ENCODE results near the gene HNRNPDL. TPM values are rescaled to one million over a fixed set of nuclear protein-coding genes. Genes with fewer than 3 reads are reported as not detected.
"Not testable (repeated sequence)": the region's sequence is repeated elsewhere in the genome, so short reads cannot be mapped to it uniquely, and the experiment has no call there.

HNRNPDL gene
- total RNA-seq, 1 experiment from 2014 or later: 472 TPM

GRCh38 chr4:82479562-82479961 is 49.3 kb upstream of the HNRNPDL start:
- Histone ChIP-seq H2BK120ac (ENCODE audit: low read depth, low read length, poor library complexity, severe bottlenecking) (no peak overlapping the region), H3K79me1 (ENCODE audit: insufficient read depth, low read depth, low read length, poor library complexity, severe bottlenecking) (no peaks in the 10 kb centered on the region), H3K9me3 (ENCODE audit: control insufficient read depth, low read depth, low read length) (no peaks in the 10 kb centered on the region), H3K18ac (ENCODE audit: insufficient read length, low read depth, low read length) (no peak overlapping the region), H2BK5ac (ENCODE audit: insufficient read length, low read length) (no peak overlapping the region), H3T11ph (ENCODE audit: low read length) (no peak overlapping the region), H2AFZ (ENCODE audit: low read length) (no peak overlapping the region), H3K4me2 (ENCODE audit: insufficient read depth, insufficient read length, low read length) (no peak overlapping the region), H3K4ac (ENCODE audit: low read depth, low read length) (no peak overlapping the region), H2BK15ac (ENCODE audit: low read depth, low read length) (no peak overlapping the region), H3K14ac (ENCODE audit: insufficient read depth, low read length) (no peak overlapping the region), H2AK5ac (ENCODE audit: insufficient read length, low read length) (no peak overlapping the region), H3K27me3 (ENCODE audit: insufficient read depth, low read length) (no peaks in the 10 kb centered on the region), H4K8ac (replicated peaks; ENCODE audit: insufficient read length, low read depth, low read length) (no peak overlapping the region), H3K23ac (ENCODE audit: insufficient read length, low read depth, low read length) (no peak overlapping the region), H2BK20ac (ENCODE audit: low read depth, low read length, poor library complexity, severe bottlenecking) (no peak overlapping the region), H3K23me2 (ENCODE audit: insufficient read length, low read depth, low read length, poor library complexity, severe bottlenecking) (no peaks in the 10 kb centered on the region), H3K27ac (ENCODE audit: insufficient read length, low read depth, low read length) (no peak overlapping the region), H4K20me1 (ENCODE audit: control insufficient read depth, insufficient read depth, insufficient read length) (no peaks in the 10 kb centered on the region), H4K5ac (ENCODE audit: insufficient read length, low read depth, low read length) (no peak overlapping the region), H3K79me2 (ENCODE audit: insufficient read depth, low read length) (no peaks in the 10 kb centered on the region), H3K9ac (ENCODE audit: extremely low read depth, insufficient read length, low read length) (no peak overlapping the region), H4K91ac (ENCODE audit: insufficient read length, low read depth, low read length) (no peak overlapping the region), H2BK12ac (ENCODE audit: insufficient read length, low read depth, low read length) (no peak overlapping the region), H3K56ac (ENCODE audit: insufficient read length, low read depth, low read length) (no peak overlapping the region), H3K4me1 (ENCODE audit: insufficient read depth, low read length) (no peaks in the 10 kb centered on the region)
- Mint-ChIP-seq H3K4me3 (no peak overlapping the region), H3K27me3 (ENCODE audit: low read depth) (no peaks in the 10 kb centered on the region), H3K36me3 (ENCODE audit: insufficient read depth in 1 of 3, low read depth in 3 of 3) (peaks cover 0 to 4% (median 0%) of the 10 kb centered on the region in 3 experiments; a peak in 2 of 7 replicates), H3K9me3 (peaks cover 0 to 2% of the 10 kb centered on the region in 2 experiments; a peak in 2 of 5 replicates), H3K27ac (peak overlapping the region in 1 of 3 experiments; percentile 40; a peak in 1 of 7 replicates), H3K4me1 (peaks cover 24 to 30% of the 10 kb centered on the region in 2 experiments)
- TF ChIP-seq CTCF (conservative IDR thresholded peaks at IDR 0.05): no peak
- DNase-seq: no peak
- no CpG with 5 or more reads among the region's 14 CpGs for WGBS (ENCODE audit: extremely low coverage, insufficient read length, low lambda C conversion rate)

- not testable (repeated sequence) for H3K4me1 ChIP-seq (ENCODE audit: insufficient read depth, low read length); H4K20me1 ChIP-seq (ENCODE audit: control insufficient read depth, insufficient read depth, insufficient read length); H2BK5ac ChIP-seq (ENCODE audit: insufficient read length, low read length); H2BK20ac ChIP-seq (ENCODE audit: low read depth, low read length, poor library complexity, severe bottlenecking); H3K36me3 Mint-ChIP-seq (ENCODE audit: insufficient read depth in 1 of 3, low read depth in 3 of 3); H3K9me3 ChIP-seq (ENCODE audit: control insufficient read depth, low read depth, low read length); H4K8ac ChIP-seq (replicated peaks; ENCODE audit: insufficient read length, low read depth, low read length); H3K27me3 Mint-ChIP-seq (ENCODE audit: low read depth); H4K91ac ChIP-seq (ENCODE audit: insufficient read length, low read depth, low read length); H3K4me3 Mint-ChIP-seq; H2BK120ac ChIP-seq (ENCODE audit: low read depth, low read length, poor library complexity, severe bottlenecking); H3K79me2 ChIP-seq (ENCODE audit: insufficient read depth, low read length); H3K4ac ChIP-seq (ENCODE audit: low read depth, low read length); H2AK5ac ChIP-seq (ENCODE audit: insufficient read length, low read length); H3K27ac ChIP-seq (ENCODE audit: insufficient read length, low read depth, low read length); H3K56ac ChIP-seq (ENCODE audit: insufficient read length, low read depth, low read length); H2BK12ac ChIP-seq (ENCODE audit: insufficient read length, low read depth, low read length); H3K4me2 ChIP-seq (ENCODE audit: insufficient read depth, insufficient read length, low read length); H3K23me2 ChIP-seq (ENCODE audit: insufficient read length, low read depth, low read length, poor library complexity, severe bottlenecking); H3K79me1 ChIP-seq (ENCODE audit: insufficient read depth, low read depth, low read length, poor library complexity, severe bottlenecking); H3K27me3 ChIP-seq (ENCODE audit: insufficient read depth, low read length); H2AFZ ChIP-seq (ENCODE audit: low read length); H3K27ac Mint-ChIP-seq; H4K5ac ChIP-seq (ENCODE audit: insufficient read length, low read depth, low read length); H3K14ac ChIP-seq (ENCODE audit: insufficient read depth, low read length); H3T11ph ChIP-seq (ENCODE audit: low read length); H3K23ac ChIP-seq (ENCODE audit: insufficient read length, low read depth, low read length); DNase-seq; H3K9me3 Mint-ChIP-seq; H3K18ac ChIP-seq (ENCODE audit: insufficient read length, low read depth, low read length); H2BK15ac ChIP-seq (ENCODE audit: low read depth, low read length); H3K9ac ChIP-seq (ENCODE audit: extremely low read depth, insufficient read length, low read length)
- no CpG with 5 or more reads among the region's 9 CpGs for WGBS (ENCODE audit: extremely low coverage, insufficient read length, low lambda C conversion rate)
- H3K4me1 Mint-ChIP-seq: peaks cover 25 to 30% of the 10 kb centered on the region in 2 experiments
Observed at GRCh38 chr4:82477469-82477868, 47.2 kb upstream of the HNRNPDL start.
